Hepatic stellate cell (primary cell): ENCODE results near the gene ELL3.
"Not testable (repeated sequence)": the region's sequence is repeated elsewhere in the genome, so short reads cannot be mapped to it uniquely, and the experiment has no call there.

Experiments
- DNase-seq: peaks from one replicate; pipeline ENCODE4 v3.0.0; 2011; ENCODE audit warnings: low spot score

The ELL3 gene, protein sequence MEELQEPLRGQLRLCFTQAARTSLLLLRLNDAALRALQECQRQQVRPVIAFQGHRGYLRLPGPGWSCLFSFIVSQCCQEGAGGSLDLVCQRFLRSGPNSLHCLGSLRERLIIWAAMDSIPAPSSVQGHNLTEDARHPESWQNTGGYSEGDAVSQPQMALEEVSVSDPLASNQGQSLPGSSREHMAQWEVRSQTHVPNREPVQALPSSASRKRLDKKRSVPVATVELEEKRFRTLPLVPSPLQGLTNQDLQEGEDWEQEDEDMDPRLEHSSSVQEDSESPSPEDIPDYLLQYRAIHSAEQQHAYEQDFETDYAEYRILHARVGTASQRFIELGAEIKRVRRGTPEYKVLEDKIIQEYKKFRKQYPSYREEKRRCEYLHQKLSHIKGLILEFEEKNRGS

DNA sequence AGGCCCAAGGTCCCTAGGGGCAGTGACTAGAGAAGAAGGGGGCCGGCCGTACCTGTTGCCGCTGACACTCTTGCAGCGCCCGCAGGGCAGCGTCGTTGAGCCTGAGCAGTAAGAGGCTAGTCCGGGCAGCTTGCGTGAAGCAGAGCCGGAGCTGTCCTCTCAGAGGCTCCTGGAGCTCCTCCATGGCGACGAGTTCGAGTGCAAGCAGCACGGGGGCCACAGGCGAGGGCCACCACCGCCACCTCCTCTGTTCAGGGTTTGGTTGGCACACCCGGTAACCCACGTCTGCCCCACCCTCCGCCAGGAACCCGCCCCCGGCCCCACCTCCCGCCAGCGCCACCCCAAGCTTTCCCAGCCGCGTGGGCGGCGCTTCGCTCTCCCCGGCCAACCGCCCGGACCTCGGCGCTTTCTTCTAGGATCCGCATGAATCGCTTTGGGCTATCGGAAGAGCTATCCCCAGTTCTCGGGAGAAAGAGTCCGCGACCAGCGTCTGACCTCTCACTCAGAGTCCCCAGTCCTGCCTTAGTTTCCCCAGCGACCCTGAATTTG, at the start of gene ELL3:
TSS of gene ELL3 (minus strand) at position 249 of the 549 bp plus-strand sequence. CDS start at position 184, 65 bp downstream.
- DNase-seq: peak; percentile 66

DNA sequence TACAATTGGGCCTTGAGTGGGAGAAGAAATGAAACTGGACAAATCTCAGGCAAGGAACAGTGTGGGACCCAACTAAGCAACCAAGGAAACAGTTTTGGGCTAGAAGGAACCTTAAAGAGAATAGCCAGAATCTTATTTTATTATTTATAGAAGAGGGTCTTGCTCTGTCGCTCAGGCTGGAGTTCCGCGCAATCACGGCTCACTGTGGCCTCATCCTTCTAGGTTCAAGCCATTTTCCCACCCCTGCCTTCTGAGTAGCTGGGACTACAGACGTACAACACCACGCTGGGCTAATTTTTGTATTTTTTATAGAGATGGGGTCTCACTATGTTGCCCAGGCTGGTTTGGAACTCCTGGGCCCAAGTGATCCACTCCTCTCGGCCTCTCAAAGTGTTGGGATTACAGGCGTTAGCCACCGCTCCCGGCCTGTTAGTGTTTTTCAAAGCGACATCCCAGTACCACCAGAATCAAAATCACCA, 49.3 kb upstream of the ELL3 start:
- no peak for DNase-seq

- DNase-seq: not testable (repeated sequence)
Observed at GRCh38 chr15:43825305-43825704, 48.5 kb upstream of the ELL3 start.

GRCh38 chr15:43824302-43825246, 47.8 kb upstream of the ELL3 start, which contains the start of gene MFAP1:
TSS of gene MFAP1 (minus strand) at chr15:43824690. CDS start at chr15:43824569, 121 bp downstream.
- peak; percentile 96 for DNase-seq

GRCh38 chr15:43821505-43821904, 44.7 kb upstream of the ELL3 start:
- no peak for DNase-seq

GRCh38 chr15:43815064-43815463, 38.3 kb upstream of the ELL3 start:
- DNase-seq: not testable (repeated sequence)

- no peak for DNase-seq
Observed at GRCh38 chr15:43808960-43809678, 32.4 kb upstream of the ELL3 start.

DNA sequence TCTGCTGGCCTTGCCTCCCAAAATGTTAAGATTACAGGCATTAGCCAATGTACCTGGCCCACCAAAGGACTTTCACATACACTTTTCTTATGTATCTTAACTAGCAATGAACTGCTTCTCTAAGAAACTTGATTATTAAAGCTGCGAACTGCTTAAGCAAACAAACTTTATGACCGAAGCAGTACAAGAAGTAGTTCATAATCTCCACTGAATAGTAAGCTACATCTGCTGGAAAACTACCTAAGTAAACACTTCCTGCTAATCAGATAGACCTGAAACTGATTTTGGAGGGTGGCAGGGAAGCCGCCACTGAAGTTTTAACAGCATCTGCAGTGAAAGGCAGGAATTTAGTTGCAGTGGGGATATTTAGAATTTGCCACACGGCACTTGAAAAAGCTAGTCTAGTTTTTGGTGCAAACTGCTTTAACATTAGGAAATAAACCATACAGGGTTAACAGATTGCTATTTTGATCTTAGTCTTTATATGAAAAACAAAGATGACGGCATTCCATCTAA, 31.7 kb upstream of the ELL3 start:
- DNase-seq: no peak

GRCh38 chr15:43802676-43803075, 25.9 kb upstream of the ELL3 start:
- DNase-seq: not testable (repeated sequence)

DNA sequence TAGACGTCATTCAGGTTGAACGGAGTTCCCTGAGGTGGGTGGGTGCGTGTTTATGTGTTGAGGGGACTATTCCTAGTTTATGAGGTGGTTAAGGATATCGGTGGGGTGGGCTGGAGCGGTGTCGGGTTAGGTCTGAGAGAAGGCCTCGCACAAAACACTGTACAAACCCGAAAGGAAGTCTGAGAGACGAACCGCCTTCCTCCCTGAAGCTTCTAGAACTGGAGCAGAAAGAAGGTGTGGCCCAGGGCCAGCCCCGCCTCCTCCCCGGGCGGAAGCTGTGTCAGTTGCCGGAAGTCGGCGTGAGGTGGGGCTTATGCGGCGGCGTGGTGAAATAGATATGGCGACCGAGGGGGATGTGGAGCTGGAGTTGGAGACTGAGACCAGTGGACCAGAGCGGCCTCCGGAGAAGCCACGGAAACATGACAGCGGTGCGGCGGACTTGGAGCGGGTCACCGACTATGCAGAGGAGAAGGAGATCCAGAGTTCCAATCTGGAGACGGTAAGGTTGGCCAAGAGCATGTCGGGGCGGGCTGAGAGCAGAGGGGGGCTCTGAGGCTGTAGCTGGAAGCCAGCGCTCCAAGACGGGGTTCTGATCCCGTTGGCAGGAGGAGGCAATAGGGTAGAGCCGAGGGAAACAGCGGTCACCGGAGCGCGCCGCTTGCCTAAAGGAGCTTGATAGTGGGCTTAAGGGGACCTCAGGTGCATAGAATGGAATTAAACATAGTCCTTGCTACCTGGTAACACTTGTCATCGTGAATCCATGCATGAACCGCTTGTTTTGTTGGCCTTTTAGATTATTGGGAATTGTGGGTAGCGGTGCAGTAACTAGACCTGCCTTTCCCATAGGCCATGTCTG, 23.7 kb upstream of the ELL3 start, which contains the start of gene HYPK:
TSS of gene HYPK (plus strand) at position 314 of the 856 bp plus-strand sequence. CDS start at position 338, 24 bp downstream.
- DNase-seq: peak; percentile 85

GRCh38 chr15:43799945-43800285, 23.1 kb upstream of the ELL3 start, which contains the start of gene SERINC4:
TSS of gene SERINC4 (minus strand) at chr15:43800220. CDS start at chr15:43799986, 234 bp downstream.
- DNase-seq: no peak

GRCh38 chr15:43799209-43799944, 22.6 kb upstream of the ELL3 start:
- no peak for DNase-seq

DNA sequence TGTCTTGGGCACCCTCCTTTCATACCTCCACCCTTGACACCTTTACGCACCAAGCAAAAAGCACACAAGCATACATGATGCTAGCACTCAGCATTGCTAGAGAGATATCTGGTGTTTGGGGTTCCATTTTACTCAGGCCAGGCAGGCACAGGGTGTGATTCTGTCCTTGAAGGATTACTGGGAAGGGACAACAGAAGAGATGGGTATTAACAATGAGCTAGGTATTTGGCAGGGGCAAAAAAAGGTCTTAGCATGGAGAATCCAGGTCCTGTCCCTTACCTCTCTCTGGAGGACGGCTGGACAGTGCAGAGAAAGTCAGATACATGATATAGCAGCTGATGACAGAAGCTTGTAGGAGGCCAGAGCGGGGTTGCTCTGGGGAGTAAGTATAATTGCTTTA, 19.8 kb upstream of the ELL3 start:
- DNase-seq: no peak

- DNase-seq: no peak
Observed at GRCh38 chr15:43795997-43796396, 19.2 kb upstream of the ELL3 start.

GRCh38 chr15:43795197-43795596, 18.4 kb upstream of the ELL3 start:
- DNase-seq: no peak

- DNase-seq: no peak
Observed at GRCh38 chr15:43794269-43795037, 17.7 kb upstream of the ELL3 start.

- DNase-seq: no peak
Observed at GRCh38 chr15:43793647-43794046, 16.9 kb upstream of the ELL3 start.

GRCh38 chr15:43792761-43793476, 16.2 kb upstream of the ELL3 start:
- DNase-seq: peak; percentile 70
